Chondrocyte (in vitro differentiated cells): ENCODE data around the gene RUNX1. TPM values are rescaled to one million over a fixed set of nuclear protein-coding genes. Genes with fewer than 3 reads are reported as not detected.

ENCODE experiments used
- DNase-seq: peaks from one replicate; pipeline ENCODE4 v3.0.0; 2021; ENCODE audit warnings: mixed read lengths, low spot score
- H3K27ac Mint-ChIP-seq: one replicate; pipeline ENCODE4 v1.8.0; 2021; ENCODE audit warnings: mild to moderate bottlenecking, moderate library complexity, mixed read lengths; ENCODE audit not compliant: unreplicated experiment
- H3K27me3 Mint-ChIP-seq: 2 replicates; pipeline ENCODE4 v1.8.0; 2021; ENCODE audit warnings: low read depth, mixed read lengths
- H3K36me3 Mint-ChIP-seq: 2 replicates; pipeline ENCODE4 v1.8.0; 2021; ENCODE audit warnings: low read depth, mixed read lengths
- H3K4me1 Mint-ChIP-seq: 2 replicates; pipeline ENCODE4 v1.8.0; 2021; ENCODE audit warnings: low read depth, mild to moderate bottlenecking, mixed read lengths
- H3K4me3 Mint-ChIP-seq: one replicate; pipeline ENCODE4 v1.8.0; 2021; ENCODE audit warnings: mild to moderate bottlenecking, moderate library complexity, mixed read lengths; ENCODE audit not compliant: unreplicated experiment
- H3K9me3 Mint-ChIP-seq: 2 replicates; pipeline ENCODE4 v1.8.0; 2021; ENCODE audit warnings: low read depth, mixed read lengths
- CTCF ChIP-seq: fragments of 200-600 bp; sonication (generic); IDR thresholded peaks from 2 replicates; pipeline ENCODE4 v1.5.0; 2021; ENCODE audit warnings: antibody characterized with exemption, mild to moderate bottlenecking, moderate library complexity
- total RNA-seq: library from RNA; stranded (reverse); gene quantifications from 3 replicates; pipeline ENCODE4 v1.2.1, GENCODE V29; 2021

The RUNX1 gene
- total RNA-seq, 1 donor from 2014 or later: 37.9 TPM

- Mint-ChIP-seq H3K9me3 (no peaks in the 10 kb centered on the region), H3K4me3 (no peak overlapping the region), H3K27ac (no peak overlapping the region), H3K4me1 (peaks cover 69% of the 10 kb centered on the region), H3K27me3 (no peaks in the 10 kb centered on the region), H3K36me3 (peaks cover 58% of the 10 kb centered on the region)
- no peak for DNase-seq
- TF ChIP-seq CTCF: no peak
Measured at GRCh38 chr21:34861258-34861657, 187.8 kb downstream of the RUNX1 start.

- Mint-ChIP-seq H3K4me1 (peaks cover 58% of the 10 kb centered on the region), H3K27me3 (no peaks in the 10 kb centered on the region), H3K36me3 (peaks cover 54% of the 10 kb centered on the region), H3K9me3 (no peaks in the 10 kb centered on the region), H3K27ac (no peak overlapping the region), H3K4me3 (no peak overlapping the region)
- no peak for TF ChIP-seq CTCF
- no peak for DNase-seq
Measured at GRCh38 chr21:34859976-34860653, 189.0 kb downstream of the RUNX1 start.

GRCh38 chr21:34858559-34858958, 190.5 kb downstream of the RUNX1 start:
- Mint-ChIP-seq H3K27ac (peak overlapping the region; percentile 12), H3K27me3 (no peaks in the 10 kb centered on the region), H3K36me3 (peaks cover 54% of the 10 kb centered on the region), H3K9me3 (no peaks in the 10 kb centered on the region), H3K4me1 (peaks cover 45% of the 10 kb centered on the region), H3K4me3 (no peak overlapping the region)
- no peak for TF ChIP-seq CTCF
- DNase-seq: no peak

- Mint-ChIP-seq H3K27me3 (no peaks in the 10 kb centered on the region), H3K27ac (no peak overlapping the region), H3K4me1 (peaks cover 42% of the 10 kb centered on the region), H3K9me3 (no peaks in the 10 kb centered on the region), H3K36me3 (peaks cover 52% of the 10 kb centered on the region), H3K4me3 (no peak overlapping the region)
- no peak for DNase-seq
- TF ChIP-seq CTCF: peak; percentile 49
Measured at GRCh38 chr21:34857874-34858273, 191.2 kb downstream of the RUNX1 start.

- H3K27me3 Mint-ChIP-seq: no peaks in the 10 kb centered on the region
- peaks cover 55% of the 10 kb centered on the region for H3K36me3 Mint-ChIP-seq
Measured at GRCh38 chr21:34857122-34857713, 191.9 kb downstream of the RUNX1 start.

More at GRCh38 chr21:34857122-34857713, 191.9 kb downstream of the RUNX1 start:
- no peak for TF ChIP-seq CTCF
- no peaks in the 10 kb centered on the region for H3K9me3 Mint-ChIP-seq
- DNase-seq: no peak
- H3K4me1 Mint-ChIP-seq: peaks cover 47% of the 10 kb centered on the region
- H3K27ac Mint-ChIP-seq: peak overlapping the region; percentile 49
- no peak overlapping the region for H3K4me3 Mint-ChIP-seq
